Activated naive CD8-positive, alpha-beta T cell treated with anti-CD3 and anti-CD28 coated beads, Interleukin-2, amount 10 ng/mL, durations not matched to agents 7 days and 5 days (primary cell): ENCODE data around the gene TMEM225B. TPM values are rescaled to one million over a fixed set of nuclear protein-coding genes. Genes with fewer than 3 reads are reported as not detected.

Experiments used
- ATAC-seq: fragments of 150-1000 bp; cut with Tn5 transposase; one replicate; pipeline ENCODE4 v1.10.0; 2021; ENCODE audit warnings: low read depth, moderate library complexity
- POLR2A ChIA-PET: fragments of 350-600 bp; sonication (Branson Sonifier 250); formaldehyde crosslinking; loops from one replicate; lab custom pipeline; 2021; ENCODE audit warnings: antibody characterized with exemption; lab: Charles Lee
- DNase-seq: peaks from one replicate; pipeline ENCODE4 v3.0.0; 2021
- H3K27ac Mint-ChIP-seq: one replicate; pipeline ENCODE4 v1.8.0; 2022; ENCODE audit warnings: mild to moderate bottlenecking, mixed read lengths
- H3K27me3 Mint-ChIP-seq: one replicate; pipeline ENCODE4 v1.8.0; 2022; ENCODE audit warnings: mild to moderate bottlenecking, moderate library complexity, mixed read lengths
- H3K36me3 Mint-ChIP-seq: one replicate; pipeline ENCODE4 v1.8.0; 2021; ENCODE audit warnings: mild to moderate bottlenecking, mixed read lengths
- H3K4me1 Mint-ChIP-seq: one replicate; pipeline ENCODE4 v1.8.0; 2021; ENCODE audit warnings: mixed read lengths
- H3K4me3 Mint-ChIP-seq: one replicate; pipeline ENCODE4 v1.8.0; 2022; ENCODE audit warnings: mild to moderate bottlenecking, moderate library complexity, mixed read lengths
- H3K9me3 Mint-ChIP-seq: one replicate; pipeline ENCODE4 v1.8.0; 2021; ENCODE audit warnings: mixed read lengths
- total RNA-seq, 2 experiments: library from RNA; stranded (reverse); gene quantifications; one replicate each; pipeline ENCODE4 v1.2.3, GENCODE V29; 2021

Gene TMEM225B
- total RNA-seq, 2 experiments from 2014 or later, result 1.2 to 2.3 TPM

GRCh38 chr7:99618726-99619125 lies 20.7 kb downstream of the TMEM225B start:
- DNase-seq (no peak), ATAC-seq (no peak)
- H3K27me3 Mint-ChIP-seq, result no peaks in the 10 kb centered on the region
- H3K9me3 Mint-ChIP-seq, result no peaks in the 10 kb centered on the region
- H3K27ac Mint-ChIP-seq, result peak overlapping the region; percentile 97
- H3K4me3 Mint-ChIP-seq, result peak overlapping the region; percentile 93
- H3K4me1 Mint-ChIP-seq, result peaks cover 58% of the 10 kb centered on the region
- POLR2A ChIA-PET, result no interaction called here
- peaks cover 44% of the 10 kb centered on the region for H3K36me3 Mint-ChIP-seq

DNA sequence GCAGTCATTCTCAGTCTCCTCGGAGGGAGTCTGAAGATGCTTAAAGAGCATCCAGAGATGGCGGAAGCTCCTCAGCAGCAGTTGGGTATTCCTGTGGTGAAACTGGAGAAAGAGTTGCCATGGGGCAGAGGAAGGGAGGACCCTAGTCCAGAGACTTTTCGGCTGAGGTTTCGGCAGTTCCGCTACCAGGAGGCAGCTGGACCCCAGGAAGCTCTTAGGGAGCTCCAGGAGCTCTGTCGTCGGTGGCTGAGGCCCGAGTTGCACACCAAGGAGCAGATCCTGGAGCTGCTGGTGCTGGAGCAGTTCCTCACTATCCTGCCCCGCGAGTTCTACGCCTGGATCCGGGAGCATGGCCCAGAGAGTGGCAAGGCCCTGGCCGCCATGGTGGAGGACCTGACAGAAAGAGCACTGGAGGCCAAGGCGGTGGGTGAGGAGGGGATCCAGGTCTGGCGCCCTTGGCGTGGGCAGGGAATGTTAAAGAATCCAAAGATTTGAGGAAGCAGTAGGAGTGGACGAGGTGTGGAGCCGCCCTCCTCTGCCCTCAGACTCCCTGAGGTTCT lies 21.6 kb downstream of the TMEM225B start:
- no peak for ATAC-seq
- H3K4me3 Mint-ChIP-seq, result no peak overlapping the region
- H3K36me3 Mint-ChIP-seq, result peaks cover 52% of the 10 kb centered on the region
- H3K27ac Mint-ChIP-seq, result no peak overlapping the region
- POLR2A ChIA-PET, result no interaction called here
- DNase-seq, result no peak
- H3K9me3 Mint-ChIP-seq, result no peaks in the 10 kb centered on the region
- no peaks in the 10 kb centered on the region for H3K27me3 Mint-ChIP-seq
- H3K4me1 Mint-ChIP-seq, result peaks cover 65% of the 10 kb centered on the region

- no peak for DNase-seq
- H3K9me3 Mint-ChIP-seq, result no peaks in the 10 kb centered on the region
- H3K27ac Mint-ChIP-seq, result peak overlapping the region; percentile 56
- H3K36me3 Mint-ChIP-seq, result peaks cover 66% of the 10 kb centered on the region
- no peak for ATAC-seq
- no peaks in the 10 kb centered on the region for H3K27me3 Mint-ChIP-seq
- no peak overlapping the region for H3K4me3 Mint-ChIP-seq
- POLR2A ChIA-PET, result interaction anchor here (1.1 kb wide), 1 partner anchor 63 kb away, joined by 3 read pairs; the partner anchor contains the start of gene ZNF655
- H3K4me1 Mint-ChIP-seq, result peaks cover 66% of the 10 kb centered on the region
These were observed 23.2 kb downstream of the TMEM225B start for GRCh38 chr7:99621271-99621670.

DNA sequence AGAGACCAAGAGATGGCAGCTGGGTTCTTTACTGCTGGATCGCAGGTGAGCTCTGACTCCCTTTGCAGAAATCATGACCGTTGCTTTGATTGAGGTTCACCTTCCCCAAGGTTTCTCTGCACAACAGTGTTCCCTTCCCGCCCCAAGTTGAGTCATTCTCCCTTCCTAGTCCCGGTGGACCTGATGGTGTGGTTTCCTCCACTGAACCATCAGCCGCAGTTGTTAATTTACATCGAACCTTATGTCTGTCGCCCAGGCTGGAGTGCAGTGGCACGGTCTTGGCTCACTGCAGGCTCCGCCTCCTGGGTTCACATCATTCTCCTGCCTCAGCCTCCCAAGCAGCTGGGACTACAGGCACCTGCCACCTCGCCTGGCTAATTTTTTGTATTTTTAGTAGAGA lies 24.5 kb downstream of the TMEM225B start:
- Mint-ChIP-seq H3K27me3 (no peaks in the 10 kb centered on the region), H3K4me3 (peak overlapping the region; percentile 86), H3K4me1 (peaks cover 68% of the 10 kb centered on the region), H3K36me3 (peaks cover 71% of the 10 kb centered on the region), H3K27ac (peak overlapping the region; percentile 99), H3K9me3 (no peaks in the 10 kb centered on the region)
- no peak for DNase-seq
- POLR2A ChIA-PET, result interaction anchor here (1.5 kb wide), 1 partner anchor 9 kb away, joined by 3 read pairs; no protein-coding TSS in a partner anchor
- no peak for ATAC-seq

- ATAC-seq (no peak), DNase-seq (no peak)
- POLR2A ChIA-PET, result interaction anchor here (1.5 to 1.7 kb wide), 2 partner anchors 8 to 118 kb away, joined by 3 to 12 read pairs; partner anchors contain the start of gene ZKSCAN5
- Mint-ChIP-seq H3K9me3 (no peaks in the 10 kb centered on the region), H3K36me3 (peaks cover 70% of the 10 kb centered on the region), H3K27me3 (no peaks in the 10 kb centered on the region), H3K4me1 (peaks cover 62% of the 10 kb centered on the region), H3K27ac (peak overlapping the region; percentile 99), H3K4me3 (peak overlapping the region; percentile 86)
These were observed 25.1 kb downstream of the TMEM225B start for GRCh38 chr7:99623091-99623693.

GRCh38 chr7:99623702-99624447 lies 25.8 kb downstream of the TMEM225B start:
- Mint-ChIP-seq H3K27me3 (no peaks in the 10 kb centered on the region), H3K36me3 (peaks cover 69% of the 10 kb centered on the region), H3K4me3 (peak overlapping the region; percentile 86), H3K27ac (peak overlapping the region; percentile 99), H3K9me3 (no peaks in the 10 kb centered on the region), H3K4me1 (peaks cover 56% of the 10 kb centered on the region)
- POLR2A ChIA-PET, result interaction anchor here (1.0 to 1.8 kb wide), 8 partner anchors 8 to 296 kb away, joined by 3 to 13 read pairs (median 7); partner anchors contain the start of genes TRIM4, ZKSCAN5, ZNF394 and ZNF655
- peak; percentile 55 for DNase-seq
- ATAC-seq, result peak; percentile 31

- Mint-ChIP-seq H3K9me3 (no peaks in the 10 kb centered on the region), H3K27ac (peak overlapping the region; percentile 99), H3K36me3 (peaks cover 65% of the 10 kb centered on the region), H3K4me1 (peaks cover 51% of the 10 kb centered on the region), H3K4me3 (peak overlapping the region; percentile 86), H3K27me3 (no peaks in the 10 kb centered on the region)
- peak; percentile 82 for DNase-seq
- POLR2A ChIA-PET, result interaction anchor here (0.5 to 1.8 kb wide), 10 partner anchors 9 to 307 kb away, joined by 3 to 13 read pairs (median 6); partner anchors contain the start of genes TRIM4, ZKSCAN5, ZNF394 and ZNF655
- peak; percentile 91 for ATAC-seq
These were observed 26.4 kb downstream of the TMEM225B start for GRCh38 chr7:99624484-99624883.

DNA sequence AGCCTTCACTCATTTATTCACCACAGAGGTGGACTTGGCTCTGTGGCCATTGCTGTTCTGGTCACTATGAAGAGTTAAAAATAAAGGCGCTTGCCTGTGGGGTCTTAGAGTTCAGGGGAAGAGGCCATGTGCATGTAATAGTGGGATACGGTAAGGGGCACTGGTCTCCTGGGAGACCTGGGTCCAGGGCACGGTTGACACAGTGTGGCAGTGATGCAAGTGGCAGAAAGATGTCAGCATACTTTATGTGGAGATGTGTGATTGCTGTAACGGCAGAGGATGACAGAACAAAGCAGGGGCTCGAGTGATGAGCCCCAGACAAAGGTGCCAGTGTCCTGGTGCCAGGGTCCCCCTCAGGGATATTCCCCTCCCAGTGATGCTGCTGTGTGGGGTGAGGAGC lies 27.3 kb downstream of the TMEM225B start:
- Mint-ChIP-seq H3K36me3 (peaks cover 60% of the 10 kb centered on the region), H3K9me3 (no peaks in the 10 kb centered on the region), H3K27ac (peak overlapping the region; percentile 99), H3K27me3 (no peaks in the 10 kb centered on the region), H3K4me1 (peaks cover 51% of the 10 kb centered on the region), H3K4me3 (peak overlapping the region; percentile 86)
- POLR2A ChIA-PET, result interaction anchor here (1.8 kb wide), 1 partner anchor 126 kb away, joined by 4 read pairs; the partner anchor contains the start of gene ZNF394
- no peak for DNase-seq
- ATAC-seq, result no peak

DNA sequence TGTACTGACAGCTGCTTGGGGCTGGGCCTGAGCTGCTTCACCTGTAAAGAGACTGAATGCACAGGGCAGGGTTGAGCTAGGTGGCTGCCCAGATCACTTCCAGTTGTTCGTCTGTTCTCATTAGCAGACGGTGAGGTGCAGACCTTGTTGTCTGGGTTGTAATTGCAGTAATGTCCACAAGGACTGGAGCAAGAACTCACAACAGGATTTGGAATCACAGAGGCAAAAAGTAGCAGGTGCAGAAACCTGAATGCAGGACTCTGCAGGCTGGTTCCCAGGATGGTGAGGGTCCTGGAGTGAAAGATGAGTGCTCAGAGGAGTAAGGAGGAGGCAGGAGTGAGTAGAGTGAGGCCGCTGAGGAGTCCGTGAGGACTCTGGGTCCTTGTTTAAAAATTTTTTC lies 27.9 kb downstream of the TMEM225B start:
- Mint-ChIP-seq H3K27ac (peak overlapping the region; percentile 99), H3K36me3 (peaks cover 56% of the 10 kb centered on the region), H3K4me1 (peaks cover 50% of the 10 kb centered on the region), H3K9me3 (no peaks in the 10 kb centered on the region), H3K27me3 (no peaks in the 10 kb centered on the region), H3K4me3 (peak overlapping the region; percentile 86)
- ATAC-seq (no peak), DNase-seq (no peak)
- POLR2A ChIA-PET, result no interaction called here

GRCh38 chr7:99626661-99627060 lies 28.6 kb downstream of the TMEM225B start:
- no peaks in the 10 kb centered on the region for H3K9me3 Mint-ChIP-seq
- POLR2A ChIA-PET, result no interaction called here
- H3K27me3 Mint-ChIP-seq, result no peaks in the 10 kb centered on the region
- peaks cover 55% of the 10 kb centered on the region for H3K36me3 Mint-ChIP-seq
- peak overlapping the region; percentile 99 for H3K27ac Mint-ChIP-seq
- DNase-seq (no peak), ATAC-seq (no peak)
- H3K4me3 Mint-ChIP-seq, result peak overlapping the region; percentile 86
- H3K4me1 Mint-ChIP-seq, result peaks cover 49% of the 10 kb centered on the region

- DNase-seq (no peak), ATAC-seq (no peak)
- no peaks in the 10 kb centered on the region for H3K9me3 Mint-ChIP-seq
- H3K4me1 Mint-ChIP-seq, result peaks cover 43% of the 10 kb centered on the region
- POLR2A ChIA-PET, result no interaction called here
- no peak overlapping the region for H3K27ac Mint-ChIP-seq
- no peak overlapping the region for H3K4me3 Mint-ChIP-seq
- H3K27me3 Mint-ChIP-seq, result no peaks in the 10 kb centered on the region
- H3K36me3 Mint-ChIP-seq, result peaks cover 53% of the 10 kb centered on the region
These were observed 29.4 kb downstream of the TMEM225B start for GRCh38 chr7:99627513-99627912.

DNA sequence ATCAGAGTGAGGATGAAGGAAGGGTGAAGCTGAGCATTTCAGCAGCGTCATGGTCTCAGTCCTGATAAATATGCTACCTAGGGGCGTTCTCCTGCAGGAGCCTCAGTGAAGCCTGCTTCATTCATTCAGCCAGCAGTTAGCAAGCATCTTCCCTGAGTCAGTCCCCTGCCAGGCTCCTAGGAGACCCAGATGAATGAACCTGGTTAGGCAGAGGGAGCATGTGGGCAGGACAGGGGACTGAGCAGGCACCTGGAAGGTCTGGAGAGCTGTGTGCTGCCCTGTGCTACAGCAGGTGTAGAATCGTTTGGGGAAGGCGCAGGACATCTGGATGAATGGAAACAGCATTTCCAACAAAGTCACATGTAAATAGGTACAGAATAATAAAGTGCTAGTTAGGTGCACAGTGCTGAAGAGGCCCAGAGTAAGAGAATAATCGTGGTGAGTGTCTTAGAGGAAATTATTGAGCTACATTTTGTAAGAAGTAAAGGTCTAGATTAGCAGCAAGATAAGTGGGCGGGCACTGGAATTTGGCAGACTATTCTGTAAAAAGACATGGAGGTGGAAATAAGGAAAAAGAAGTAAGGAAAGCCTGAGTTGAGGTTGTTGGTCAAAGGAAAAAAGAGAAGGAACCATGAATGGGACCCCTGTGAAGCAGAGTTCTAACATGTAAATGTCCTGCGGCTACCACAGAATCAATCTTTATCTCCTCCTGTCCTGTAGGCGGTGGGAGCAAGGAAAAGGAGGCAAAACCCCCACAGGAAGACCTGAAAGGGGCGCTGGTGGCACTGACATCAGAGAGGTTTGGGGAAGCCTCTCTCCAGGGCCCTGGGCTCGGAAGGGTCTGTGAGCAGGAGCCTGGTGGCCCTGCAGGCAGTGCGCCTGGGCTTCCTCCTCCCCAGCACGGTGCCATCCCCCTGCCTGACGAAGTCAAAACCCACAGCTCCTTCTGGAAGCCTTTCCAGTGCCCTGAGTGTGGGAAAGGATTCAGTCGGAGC lies 30.7 kb downstream of the TMEM225B start:
- ATAC-seq (no peak), DNase-seq (no peak)
- Mint-ChIP-seq H3K27me3 (no peaks in the 10 kb centered on the region), H3K4me3 (no peak overlapping the region), H3K27ac (peak overlapping the region; percentile 26), H3K4me1 (peaks cover 30% of the 10 kb centered on the region), H3K9me3 (no peaks in the 10 kb centered on the region), H3K36me3 (peaks cover 47% of the 10 kb centered on the region)
- POLR2A ChIA-PET, result interaction anchor here (0.9 kb wide), 1 partner anchor 71 kb away, joined by 3 read pairs; no protein-coding TSS in a partner anchor
